BLaER1 treated with 17β-estradiol and CSF1 and Interleukin-3, amounts not matched to agents 10 nM and 100 nM (cell line): ENCODE data around the gene WWC2.

Source experiments
- H3K27ac ChIP-seq, 11 experiments: shearing (Covaris generic); formaldehyde crosslinking; 2 replicates each; pipeline ENCODE4 v1.8.1; 2022
- H3K27me3 ChIP-seq, 11 experiments: shearing (Covaris generic); formaldehyde crosslinking; 2 replicates each; pipeline ENCODE4 v1.8.1; 2022
- H3K36me3 ChIP-seq, 11 experiments: shearing (Covaris generic); formaldehyde crosslinking; 2 replicates each; pipeline ENCODE4 v1.8.1; 2022
- H3K4me1 ChIP-seq, 10 experiments: shearing (Covaris generic); formaldehyde crosslinking; 2 replicates each; pipeline ENCODE4 v1.8.1; 2022
- H3K4me2 ChIP-seq, 11 experiments: shearing (Covaris generic); formaldehyde crosslinking; 2 replicates each; pipeline ENCODE4 v1.8.1; 2022
- H3K4me3 ChIP-seq, 10 experiments: shearing (Covaris generic); formaldehyde crosslinking; 2 replicates each; pipeline ENCODE4 v1.8.1; 2022
- H3K9ac ChIP-seq, 11 experiments: shearing (Covaris generic); formaldehyde crosslinking; 2 replicates each; pipeline ENCODE4 v1.8.1; 2022
- H3K9me3 ChIP-seq, 11 experiments: shearing (Covaris generic); formaldehyde crosslinking; replicated peaks in 1 of 11; 2 replicates each; pipeline ENCODE4 v1.8.1; 2022
- H4K20me1 ChIP-seq, 11 experiments: shearing (Covaris generic); formaldehyde crosslinking; 2 replicates each; pipeline ENCODE4 v1.8.1; 2022
- Cebpa-rat ChIP-seq, 11 experiments: shearing (Covaris generic); IDR thresholded peaks; 2 replicates each; pipeline ENCODE4 v1.8.1; 2022

The WWC2 gene

GRCh38 chr4:183362916-183363542 is 264.0 kb downstream of the WWC2 start:
- no peaks in the 10 kb centered on the region for H3K36me3 ChIP-seq
- H3K4me2 ChIP-seq: peak overlapping the region in 6 of 11 experiments; percentile 64 to 83 (median 72); a peak in 8 of 22 replicates
- no peaks in the 10 kb centered on the region for H3K27me3 ChIP-seq
- no peak overlapping the region for H3K4me3 ChIP-seq
- peaks cover 21 to 38% (median 30%) of the 10 kb centered on the region in 10 experiments for H3K4me1 ChIP-seq
- no peak for TF ChIP-seq Cebpa-rat (IDR thresholded peaks at IDR 0.05)
- H3K9ac ChIP-seq: no peak overlapping the region
- no peak overlapping the region for H3K27ac ChIP-seq
- H3K9me3 ChIP-seq: peaks cover 0 to 4% (median 0%) of the 10 kb centered on the region in 11 experiments; a peak in 3 of 22 replicates
- no peaks in the 10 kb centered on the region for H4K20me1 ChIP-seq

- Histone ChIP-seq H3K4me2 (peak overlapping the region; percentile 61 to 83 (median 70)), H3K27me3 (no peaks in the 10 kb centered on the region), H3K4me3 (0 out of 20 replicates have a peak overlapping the region, but pooled peaks of 1 of the 10 experiments have one; percentile 3), H3K36me3 (no peaks in the 10 kb centered on the region), H3K27ac (peak overlapping the region in 2 of 11 experiments; percentile 11 to 32; a peak in 2 of 22 replicates), H3K9me3 (peaks cover 0 to 4% (median 0%) of the 10 kb centered on the region in 11 experiments; a peak in 3 of 22 replicates), H4K20me1 (no peaks in the 10 kb centered on the region), H3K4me1 (peaks cover 19 to 30% (median 25%) of the 10 kb centered on the region in 10 experiments), H3K9ac (no peak overlapping the region)
- TF ChIP-seq Cebpa-rat (IDR thresholded peaks at IDR 0.05): no peak
These were observed 265.0 kb downstream of the WWC2 start for GRCh38 chr4:183364025-183364424.

GRCh38 chr4:183366206-183366835 is 267.3 kb downstream of the WWC2 start:
- no peaks in the 10 kb centered on the region for H3K27me3 ChIP-seq
- H3K4me2 ChIP-seq: no peak overlapping the region
- H3K4me3 ChIP-seq: no peak overlapping the region
- H4K20me1 ChIP-seq: no peaks in the 10 kb centered on the region
- H3K9ac ChIP-seq: no peak overlapping the region
- H3K4me1 ChIP-seq: peaks cover 16 to 30% (median 25%) of the 10 kb centered on the region in 10 experiments
- no peak overlapping the region for H3K27ac ChIP-seq
- no peaks in the 10 kb centered on the region for H3K36me3 ChIP-seq
- TF ChIP-seq Cebpa-rat (IDR thresholded peaks at IDR 0.05): no peak
- H3K9me3 ChIP-seq: peaks cover 0 to 6% (median 0%) of the 10 kb centered on the region in 11 experiments; a peak in 1 of 22 replicates

GRCh38 chr4:183369073-183369472 is 270.0 kb downstream of the WWC2 start:
- Histone ChIP-seq H3K9me3 (peaks cover 15 to 28% (median 21%) of the 10 kb centered on the region in 11 experiments; a peak in 21 of 22 replicates), H4K20me1 (no peaks in the 10 kb centered on the region), H3K27me3 (no peaks in the 10 kb centered on the region), H3K36me3 (no peaks in the 10 kb centered on the region), H3K4me2 (no peak overlapping the region), H3K9ac (no peak overlapping the region), H3K4me3 (no peak overlapping the region), H3K4me1 (peaks cover 12 to 17% (median 14%) of the 10 kb centered on the region in 10 experiments), H3K27ac (no peak overlapping the region)
- TF ChIP-seq Cebpa-rat (IDR thresholded peaks at IDR 0.05): no peak
